Neutrophil (primary cell): ENCODE data around the gene RMI2.

Experiments used
- H3K27ac ChIP-seq: fragments of 200-600 bp; sonication (generic); 2 replicates; pipeline ENCODE4 v1.5.1; 2016; ENCODE audit warnings: mild to moderate bottlenecking, moderate library complexity
- H3K27me3 ChIP-seq: fragments of 200-600 bp; sonication (generic); 2 replicates; pipeline ENCODE4 v1.6.0; 2016; ENCODE audit warnings: mild to moderate bottlenecking
- H3K36me3 ChIP-seq: fragments of 200-600 bp; sonication (generic); 2 replicates; pipeline ENCODE4 v1.5.1; 2017
- H3K4me1 ChIP-seq, 2 experiments: fragments of 200-600 bp in 1 of 2; sonication (generic) in 1 of 2; 1 replicate in 1 of 2; 2 replicates in 1 of 2; pipeline versions ENCODE4 v1.5.1 to v1.6.1; 2013 to 2016; ENCODE audit warnings: low read depth in 1 of 2, low read length in 1 of 2, mild to moderate bottlenecking in 1 of 2, moderate library complexity in 1 of 2; ENCODE audit not compliant: control insufficient read depth in 1 of 2, insufficient read depth in 1 of 2
- H3K4me3 ChIP-seq, 2 experiments: fragments of 200-600 bp in 1 of 2; sonication (generic) in 1 of 2; 1 replicate in 1 of 2; 2 replicates in 1 of 2; pipeline ENCODE4 v1.5.1; 2013 to 2016; ENCODE audit warnings: low read depth in 1 of 2, low read length in 1 of 2, mild to moderate bottlenecking in 1 of 2, moderate library complexity in 1 of 2
- H3K9me3 ChIP-seq: fragments of 200-600 bp; sonication (generic); 2 replicates; pipeline ENCODE4 v1.5.1; 2016
- CTCF ChIP-seq: fragments of 200-600 bp; sonication (generic); IDR thresholded peaks from 2 replicates; pipeline ENCODE4 v1.5.1; 2016; ENCODE audit warnings: antibody characterized with exemption

The RMI2 gene

GRCh38 chr16:11308493-11309283 is 36.6 kb upstream of the RMI2 start:
- Histone ChIP-seq H3K27me3 (no peaks in the 10 kb centered on the region), H3K27ac (peak overlapping the region; percentile 90), H3K9me3 (no peaks in the 10 kb centered on the region), H3K4me1 (peaks cover 76 to 82% of the 10 kb centered on the region in 2 experiments), H3K4me3 (peak overlapping the region in 1 of 2 experiments; percentile 54), H3K36me3 (no peaks in the 10 kb centered on the region)
- no peak for TF ChIP-seq CTCF

- Histone ChIP-seq H3K27me3 (no peaks in the 10 kb centered on the region), H3K36me3 (no peaks in the 10 kb centered on the region), H3K9me3 (no peaks in the 10 kb centered on the region), H3K4me1 (peaks cover 72 to 79% of the 10 kb centered on the region in 2 experiments), H3K4me3 (no peak overlapping the region), H3K27ac (peak overlapping the region; percentile 34)
- no peak for TF ChIP-seq CTCF
Observed at GRCh38 chr16:11309895-11310633, 35.2 kb upstream of the RMI2 start.

GRCh38 chr16:11310634-11310977 is 34.7 kb upstream of the RMI2 start:
- no peak for TF ChIP-seq CTCF
- no peaks in the 10 kb centered on the region for H3K27me3 ChIP-seq
- H3K4me3 ChIP-seq = no peak overlapping the region
- H3K36me3 ChIP-seq = no peaks in the 10 kb centered on the region
- peaks cover 66 to 73% of the 10 kb centered on the region in 2 experiments for H3K4me1 ChIP-seq
- peak overlapping the region; percentile 34 for H3K27ac ChIP-seq
- H3K9me3 ChIP-seq = no peaks in the 10 kb centered on the region

- H3K4me1 ChIP-seq = peaks cover 62 to 69% of the 10 kb centered on the region in 2 experiments
- H3K9me3 ChIP-seq = no peaks in the 10 kb centered on the region
- H3K27ac ChIP-seq = peak overlapping the region; percentile 34
- no peak overlapping the region for H3K4me3 ChIP-seq
- TF ChIP-seq CTCF = no peak
- no peaks in the 10 kb centered on the region for H3K36me3 ChIP-seq
- no peaks in the 10 kb centered on the region for H3K27me3 ChIP-seq
Observed at GRCh38 chr16:11310997-11311561, 34.2 kb upstream of the RMI2 start.

- Histone ChIP-seq H3K36me3 (no peaks in the 10 kb centered on the region), H3K4me3 (peak overlapping the region in 1 of 2 experiments; percentile 10), H3K27me3 (no peaks in the 10 kb centered on the region), H3K9me3 (no peaks in the 10 kb centered on the region), H3K27ac (peak overlapping the region; percentile 70), H3K4me1 (peaks cover 44 to 50% of the 10 kb centered on the region in 2 experiments)
- TF ChIP-seq CTCF = no peak
Observed at GRCh38 chr16:11312718-11313492, 32.4 kb upstream of the RMI2 start.
